Measurements from ENCODE around the gene UNKL.

GRCh38 chr16:1427473-1428461 lies 13.3 kb upstream of the UNKL start:
- TF ChIP-seq ZNF274 (IDR thresholded peaks at IDR 0.05; ENCODE audit: low read depth, low read length) (no peak), YY1 (IDR thresholded peaks at IDR 0.05; ENCODE audit: insufficient read depth, insufficient read length) (no peak)
